Fibroblast of skin of back (primary cell): Measurements from ENCODE around the gene DISC1.
"Not testable (repeated sequence)": the region's sequence is repeated elsewhere in the genome, so short reads cannot be mapped to it uniquely, and the experiment has no call there.

Experiments used
- DNase-seq: peaks from one replicate; pipeline ENCODE4 v3.0.0-alpha.2; 2013

The DISC1 gene

DNA sequence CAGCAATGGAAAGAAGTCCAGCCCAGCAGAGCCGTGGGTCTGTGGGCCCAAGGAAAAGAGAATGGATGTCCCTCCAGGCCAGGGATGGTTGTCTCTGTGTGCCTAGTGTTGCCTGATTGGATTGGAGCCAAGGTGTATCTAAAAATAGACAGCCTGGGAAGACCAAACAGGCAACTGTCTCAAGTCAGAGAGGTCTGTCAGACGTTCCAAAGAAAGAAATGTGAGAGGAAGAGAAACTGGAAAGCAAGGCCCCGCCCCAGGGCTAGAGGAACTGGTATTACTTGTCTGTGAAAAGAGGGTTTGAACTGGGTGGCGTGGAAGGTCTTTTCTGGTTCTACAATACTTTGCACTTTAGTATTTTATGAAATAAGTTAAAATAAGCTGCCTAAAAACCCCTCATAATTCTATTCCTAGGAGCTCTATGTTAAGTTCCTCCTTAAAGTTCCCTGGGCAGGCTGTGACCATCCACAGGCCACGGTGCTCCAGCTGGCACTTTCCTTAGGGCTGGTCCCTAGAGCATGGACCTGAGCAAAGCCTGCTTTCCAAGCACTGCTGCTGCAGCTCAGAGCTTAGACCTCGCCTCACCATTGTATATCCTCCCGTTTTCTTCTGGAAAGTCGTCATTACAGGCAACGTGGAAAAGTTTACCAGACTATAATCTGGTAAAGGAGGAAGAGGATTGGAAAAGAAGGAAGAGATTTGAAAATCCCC is 151.6 kb downstream of the DISC1 start:
- peak; percentile 78 for DNase-seq

DNA sequence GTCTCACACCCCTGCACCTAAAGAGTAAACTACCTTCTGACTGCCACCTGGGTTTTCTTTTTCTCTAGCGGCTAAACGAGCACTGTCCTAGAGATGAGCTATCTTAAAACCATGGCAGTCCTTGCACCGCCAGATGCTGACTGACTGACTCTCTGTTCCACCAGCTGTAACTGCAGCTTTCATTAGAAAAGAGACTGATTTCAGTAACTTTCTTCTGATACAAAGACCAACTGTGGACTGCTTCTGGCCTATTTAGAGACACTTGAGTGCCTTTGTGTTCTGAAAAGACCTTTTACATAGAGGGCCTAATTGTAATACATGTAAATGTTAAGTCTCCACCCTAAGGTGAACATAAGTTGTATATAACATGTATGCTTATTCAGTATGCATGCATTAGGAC is 152.5 kb downstream of the DISC1 start:
- DNase-seq: no peak

DNA sequence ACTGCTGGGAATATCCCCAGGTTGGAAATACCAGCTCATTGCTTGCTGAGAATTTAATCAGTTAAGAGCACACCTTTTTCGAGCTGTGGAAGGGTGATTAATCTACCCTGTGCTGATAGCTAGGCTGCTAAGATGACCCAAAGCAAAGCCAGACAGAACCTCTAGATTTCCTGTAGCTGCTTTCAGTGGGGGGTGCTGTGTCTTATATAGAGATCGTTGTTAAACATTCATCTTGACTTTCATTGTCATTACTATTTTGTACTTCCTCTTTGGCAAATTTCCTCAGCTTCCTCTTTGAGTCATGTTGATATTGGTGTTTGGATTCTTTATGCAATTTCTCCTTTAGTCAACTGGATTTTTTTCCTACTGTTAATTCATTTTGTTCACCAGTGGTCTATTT is 155.3 kb downstream of the DISC1 start:
- DNase-seq: no peak

DNA sequence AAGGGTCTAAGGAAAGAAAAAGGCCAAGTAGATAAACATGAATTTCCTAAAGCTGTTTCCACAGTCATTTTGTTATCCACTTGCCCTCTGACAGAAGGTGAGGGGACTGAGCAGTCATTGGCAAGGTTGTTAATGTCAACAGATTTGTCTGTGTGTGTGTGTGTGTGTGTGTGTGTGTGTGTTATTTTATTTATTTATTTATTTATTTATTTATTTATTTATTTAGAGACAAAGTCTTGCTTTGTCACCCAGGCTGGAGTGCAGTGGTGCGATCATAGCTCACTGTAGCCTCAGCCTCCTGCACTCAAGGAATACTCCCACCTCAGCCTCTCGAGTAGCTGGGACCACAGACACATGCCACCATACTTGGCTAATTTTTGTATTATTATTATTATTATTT is 158.5 kb downstream of the DISC1 start:
- not testable (repeated sequence) for DNase-seq

DNA sequence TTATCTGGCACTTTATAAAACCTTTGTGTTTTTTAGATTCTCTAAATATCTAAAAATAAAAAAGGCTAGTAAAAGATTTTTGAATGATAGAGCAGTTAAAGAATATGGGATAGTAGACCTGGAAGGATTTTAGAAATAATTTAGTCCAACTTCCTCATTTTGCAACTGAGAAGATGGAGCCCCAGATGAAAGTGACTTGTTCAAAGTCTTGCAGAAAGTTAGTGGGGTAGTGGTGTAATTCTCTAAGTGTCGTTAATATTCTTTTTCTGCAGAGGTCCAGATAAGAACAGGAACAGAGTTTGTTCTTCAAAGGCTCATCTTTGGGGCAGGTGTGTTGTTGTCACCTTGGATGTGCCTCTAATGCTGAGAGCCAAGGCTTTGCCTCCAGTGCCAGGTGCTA is 159.5 kb downstream of the DISC1 start:
- DNase-seq: no peak

DNA sequence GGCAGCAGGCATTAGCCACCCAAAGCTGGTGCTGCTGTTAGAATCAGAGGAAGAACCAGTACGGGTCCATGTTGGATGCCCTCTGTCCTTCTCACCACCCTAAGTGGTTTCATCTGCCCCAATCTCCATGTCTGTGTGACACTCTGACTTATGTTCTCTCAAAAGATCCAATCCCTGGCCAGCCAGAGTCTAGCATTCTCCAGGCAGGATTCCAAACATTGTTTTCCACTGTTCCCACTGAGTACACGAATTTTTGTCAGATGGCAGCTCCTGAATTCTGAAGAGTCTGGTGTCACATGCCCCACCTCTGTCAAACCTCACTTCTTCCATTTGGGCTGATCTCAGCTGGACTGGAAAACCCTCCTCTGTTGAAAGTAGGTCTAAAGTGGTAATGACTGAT is 166.0 kb downstream of the DISC1 start:
- peak; percentile 43 for DNase-seq

DNA sequence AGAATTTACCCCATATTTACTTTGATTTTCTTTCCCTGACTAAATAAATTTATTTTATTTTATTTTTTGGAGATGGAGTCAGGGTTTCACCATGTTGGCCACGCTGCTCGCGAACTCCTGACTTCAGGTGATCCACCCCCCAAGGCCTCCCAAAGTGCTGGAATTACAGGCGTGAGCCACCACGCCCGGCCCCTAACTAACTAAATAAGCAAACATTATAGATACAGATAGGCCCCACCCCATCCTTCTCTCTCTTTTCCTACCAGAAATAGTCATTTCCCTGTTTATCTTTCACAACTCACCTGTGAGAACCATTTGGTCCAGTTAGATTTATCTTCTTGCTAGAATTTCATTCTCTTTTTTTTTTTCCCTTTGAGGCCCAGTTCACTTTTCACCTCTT is 167.3 kb downstream of the DISC1 start:
- DNase-seq: no peak

DNA sequence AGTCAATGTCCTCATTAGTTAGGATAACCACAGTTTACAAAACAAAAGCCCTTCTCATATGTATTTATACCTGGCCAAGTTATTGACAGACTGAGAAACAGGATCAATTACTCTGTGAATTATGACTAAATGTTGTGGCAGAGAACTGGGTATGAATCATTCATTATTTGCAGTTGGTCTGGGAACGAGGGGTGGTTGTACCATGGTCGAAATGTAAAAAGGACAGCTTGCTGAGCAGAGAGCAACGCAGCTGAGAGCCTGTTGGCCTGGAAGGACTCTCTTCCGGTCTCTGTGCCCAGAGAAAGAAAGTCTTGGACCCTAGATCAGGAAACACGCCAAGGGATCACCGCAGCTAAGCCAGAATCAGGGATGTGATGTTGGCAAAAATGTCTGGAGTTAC is 169.6 kb downstream of the DISC1 start:
- DNase-seq: no peak

DNA sequence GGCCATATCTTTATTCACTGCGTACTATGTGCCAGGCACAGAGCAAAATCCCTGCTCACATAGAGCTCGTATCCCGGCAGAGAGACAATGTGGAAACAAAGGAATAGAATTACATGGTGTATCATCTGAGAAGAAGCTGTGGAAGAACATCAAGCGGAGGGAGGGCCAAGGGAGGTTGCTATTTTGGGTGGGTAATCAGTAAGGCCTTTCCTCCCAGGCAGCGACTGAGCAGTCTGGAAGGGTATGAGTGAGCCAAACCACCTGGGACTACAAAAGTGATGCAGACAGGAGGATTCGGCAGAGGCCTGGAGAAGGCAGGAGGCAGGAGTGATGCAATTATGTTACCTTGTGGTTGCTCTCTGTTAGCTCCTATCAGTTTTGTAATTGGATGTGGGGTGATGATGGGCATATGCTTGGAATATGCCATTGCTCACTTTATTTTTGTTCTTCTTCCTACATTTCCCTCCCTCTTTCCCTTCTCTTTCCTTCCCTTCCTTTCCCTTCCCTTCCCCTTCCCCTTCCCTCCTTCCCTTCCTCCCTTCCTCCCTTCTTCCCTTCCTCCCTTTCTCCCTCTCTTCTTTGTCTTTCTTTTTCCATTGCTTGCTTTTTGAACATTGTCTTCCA is 172.9 kb downstream of the DISC1 start:
- DNase-seq: no peak

DNA sequence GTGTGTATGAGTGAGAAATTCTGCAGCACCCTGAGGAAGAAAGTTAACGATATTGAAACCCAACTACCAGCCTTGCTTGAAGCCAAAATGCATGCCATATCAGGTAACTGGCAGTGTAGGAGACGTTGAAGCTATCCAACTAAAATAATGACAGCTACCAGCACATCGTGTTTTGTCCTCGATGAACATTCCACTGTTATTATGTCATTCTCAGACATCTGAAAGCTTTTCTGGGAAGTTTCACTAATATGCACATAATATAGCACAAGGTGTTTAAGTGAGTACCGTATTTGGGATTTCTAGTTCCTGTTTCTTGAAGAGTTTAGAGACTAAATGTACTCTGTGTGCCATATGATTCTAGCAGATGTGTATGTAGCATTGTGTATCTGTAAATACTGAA is 173.5 kb downstream of the DISC1 start:
- DNase-seq: peak; percentile 75

DNA sequence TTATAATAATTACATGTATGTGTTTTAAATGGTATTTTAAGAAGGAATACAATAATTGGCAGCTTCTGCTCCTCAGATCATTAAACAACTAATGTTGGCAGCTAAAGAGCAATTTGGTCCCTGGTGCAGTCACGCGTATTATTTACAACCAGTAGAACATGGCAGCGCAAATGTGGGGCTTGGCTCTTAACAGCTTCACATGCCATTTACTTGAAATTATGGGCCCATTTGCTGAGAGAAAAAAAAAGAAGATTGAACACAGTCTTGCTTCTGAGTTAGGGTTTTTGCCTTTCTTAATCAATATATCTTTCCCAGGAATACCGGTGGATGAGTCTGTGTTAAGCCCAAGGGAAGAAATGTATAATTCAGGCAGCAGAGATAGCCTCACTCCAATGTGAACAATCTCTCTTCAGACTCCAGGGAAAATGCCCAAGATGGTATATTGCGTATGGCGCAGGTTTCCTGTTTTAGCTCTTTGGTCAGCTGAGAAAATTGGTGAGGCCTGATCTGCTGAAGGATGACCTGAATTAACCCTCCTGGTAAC is 174.5 kb downstream of the DISC1 start:
- DNase-seq: no peak

DNA sequence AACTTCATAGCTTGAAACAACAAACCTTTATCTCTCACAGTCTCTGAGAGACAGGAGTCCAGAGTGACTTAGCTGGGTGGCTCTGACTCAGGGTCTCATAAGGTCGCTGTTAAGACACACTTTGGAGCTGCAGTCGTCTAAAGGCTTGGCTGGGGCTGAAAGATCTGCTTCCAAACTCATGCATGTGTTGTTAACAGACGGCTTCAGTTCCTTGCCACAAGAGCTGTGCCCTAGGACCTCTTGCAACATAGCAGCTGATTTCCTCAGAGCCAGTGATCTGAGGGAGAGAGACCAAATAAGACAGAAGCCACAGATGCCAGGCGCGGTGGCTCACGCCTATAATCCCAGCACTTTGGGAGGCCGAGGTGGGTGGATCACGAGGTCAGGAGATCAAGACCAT is 176.8 kb downstream of the DISC1 start:
- DNase-seq: no peak

DNA sequence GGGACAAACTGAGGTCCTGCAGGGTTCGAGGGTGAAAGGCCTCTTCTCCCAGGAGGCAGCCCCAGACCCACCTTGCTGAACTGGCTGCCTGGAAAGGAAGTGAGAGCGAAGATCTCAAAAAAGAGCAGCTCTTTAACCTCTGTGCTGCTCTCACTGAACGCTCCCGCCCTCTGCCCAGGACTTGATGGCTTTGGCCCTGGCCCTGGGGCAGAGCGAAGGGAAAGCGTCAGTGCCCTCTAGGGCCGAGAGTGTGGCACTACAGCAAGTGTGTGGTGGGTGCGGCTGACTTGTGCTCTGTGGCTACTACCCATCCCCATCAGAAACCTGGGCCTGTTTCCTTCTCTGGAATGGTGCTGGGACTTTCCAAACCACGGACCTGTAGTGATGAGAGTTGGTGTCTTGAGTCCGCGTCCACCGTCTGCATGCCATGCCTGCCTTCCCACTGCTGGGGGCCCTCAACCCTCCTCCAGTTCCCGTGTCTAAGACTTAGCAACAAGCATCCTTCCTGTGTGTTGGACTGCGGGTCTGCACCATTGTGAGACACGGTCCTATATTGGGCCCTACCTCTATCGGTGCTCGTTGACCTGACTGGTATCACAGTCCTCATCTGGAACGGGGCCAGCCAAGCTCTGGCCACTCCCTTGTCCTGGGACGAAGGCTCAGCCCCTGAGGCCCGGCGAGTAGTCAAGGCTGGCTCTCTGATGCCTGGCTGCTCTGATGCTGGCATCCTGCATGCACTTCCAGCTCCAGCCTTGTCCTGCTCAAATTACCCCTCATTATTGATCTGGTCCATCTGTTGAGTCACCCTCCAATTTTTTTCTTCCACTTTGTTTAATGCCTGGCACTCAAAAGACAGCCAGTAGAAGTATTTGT is 180.3 kb downstream of the DISC1 start:
- peak; percentile 47 for DNase-seq

DNA sequence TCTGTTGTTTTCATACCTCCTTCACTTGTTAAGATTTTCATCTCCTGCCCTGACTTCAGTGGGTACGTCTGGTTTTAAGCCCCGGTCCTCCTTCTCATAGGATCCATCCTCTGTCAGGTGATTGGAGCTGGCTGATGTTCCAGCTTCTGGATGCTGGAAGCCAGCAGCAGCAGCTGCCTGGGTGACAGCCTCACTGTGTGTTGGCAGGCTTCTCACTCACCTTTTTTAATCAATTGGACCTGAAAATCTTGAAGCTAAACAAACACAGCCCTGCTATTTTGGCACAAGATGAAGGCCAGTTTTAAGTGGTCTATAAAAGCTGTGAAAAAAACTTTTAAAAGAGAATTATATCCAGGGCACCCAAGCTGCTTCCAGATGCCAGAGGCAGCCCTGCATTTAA is 181.0 kb downstream of the DISC1 start:
- no peak for DNase-seq

DNA sequence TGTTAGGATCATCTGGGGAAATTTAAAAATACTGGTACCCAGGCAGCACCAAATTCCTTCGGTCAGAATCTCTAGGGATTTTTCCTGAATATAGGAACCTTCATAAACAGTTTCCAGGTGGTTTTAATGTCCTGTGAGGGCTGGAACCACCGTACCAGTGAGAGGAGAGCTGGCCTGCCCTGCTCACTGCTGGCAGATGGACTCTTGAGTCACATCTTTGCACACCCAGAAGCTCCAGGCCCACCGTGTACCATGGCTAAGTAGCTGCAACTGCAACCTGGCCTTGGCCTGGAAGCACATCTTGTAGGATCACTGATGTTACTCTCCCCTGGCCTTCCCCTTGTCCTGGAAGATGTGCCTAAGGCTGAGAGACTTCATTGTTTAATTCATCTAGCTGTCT is 181.5 kb downstream of the DISC1 start:
- DNase-seq: no peak

DNA sequence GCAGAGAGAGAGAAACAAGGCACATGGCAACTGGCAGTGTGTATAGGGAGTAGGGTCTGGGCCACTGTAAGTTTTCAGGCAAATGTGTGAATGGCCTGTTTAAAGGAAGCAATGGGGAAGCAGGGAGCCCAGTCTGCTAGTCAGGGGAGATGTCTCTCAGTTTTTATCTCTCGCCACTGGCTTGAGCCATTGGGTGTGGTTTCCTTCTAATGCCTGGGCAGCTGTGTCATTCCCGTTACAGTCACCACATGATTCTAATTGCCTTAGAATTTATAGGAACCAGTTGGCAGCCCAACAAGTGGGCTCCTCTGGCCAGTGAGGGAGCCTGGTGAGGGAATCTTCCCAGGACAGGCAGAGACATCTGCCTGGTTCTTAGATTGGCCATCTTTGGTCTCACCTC is 182.4 kb downstream of the DISC1 start:
- peak; percentile 91 for DNase-seq

DNA sequence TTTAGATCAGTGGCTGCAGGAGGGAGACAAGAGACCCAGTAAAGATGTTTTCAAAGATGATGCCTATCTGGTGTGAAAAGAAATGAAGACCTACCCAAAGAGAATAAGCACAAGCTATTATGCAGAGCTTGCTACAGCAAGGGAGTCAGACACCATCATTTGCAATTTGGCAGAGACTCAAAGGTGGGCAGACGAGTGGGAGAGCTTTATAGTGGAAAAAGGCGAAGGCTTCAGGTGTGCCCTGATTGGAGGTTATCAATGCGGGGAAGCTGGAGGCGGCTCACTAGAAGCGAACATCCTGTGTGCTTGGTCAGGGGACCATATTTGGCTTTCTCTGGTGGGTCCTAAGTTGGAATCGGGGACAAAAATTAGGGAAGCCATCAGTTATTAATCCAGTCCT is 183.8 kb downstream of the DISC1 start:
- no peak for DNase-seq

DNA sequence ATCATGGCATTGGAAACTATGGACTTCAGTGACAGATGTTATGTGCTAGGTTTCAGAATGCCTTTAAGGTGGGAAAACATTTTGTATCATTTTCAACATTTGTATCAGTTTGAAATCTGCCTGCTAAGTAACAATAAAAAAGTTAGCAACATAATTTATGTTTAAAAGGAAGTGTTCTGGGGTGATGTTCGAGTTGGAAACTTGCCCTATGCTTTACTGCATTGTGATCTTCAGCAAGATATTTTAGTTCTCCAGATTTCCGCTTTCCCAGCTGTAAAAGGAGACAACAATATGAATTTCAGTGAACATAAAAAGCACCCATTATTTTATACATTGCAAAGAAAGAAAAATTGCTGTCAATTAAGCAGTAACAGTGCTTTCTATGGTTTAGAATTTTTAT is 187.4 kb downstream of the DISC1 start:
- no peak for DNase-seq

DNA sequence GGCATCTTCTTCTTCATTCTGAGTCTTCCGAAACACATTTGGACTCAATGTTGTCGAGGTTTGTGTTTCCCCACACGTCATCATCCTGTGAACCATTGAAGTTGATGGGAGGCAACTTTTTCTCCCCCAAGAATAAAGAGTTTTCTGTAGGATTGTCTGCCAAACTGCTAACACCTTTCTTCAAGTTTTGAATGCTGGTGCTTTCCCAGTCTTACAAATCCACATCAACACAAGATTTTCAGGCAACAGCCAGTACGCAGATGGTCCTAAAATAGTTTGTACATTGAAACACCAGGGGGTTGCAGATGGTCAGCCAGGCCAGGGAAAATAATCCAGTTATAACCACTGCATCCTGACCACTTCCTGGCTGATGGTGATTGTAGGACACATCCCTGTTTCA is 187.9 kb downstream of the DISC1 start:
- DNase-seq: no peak

DNA sequence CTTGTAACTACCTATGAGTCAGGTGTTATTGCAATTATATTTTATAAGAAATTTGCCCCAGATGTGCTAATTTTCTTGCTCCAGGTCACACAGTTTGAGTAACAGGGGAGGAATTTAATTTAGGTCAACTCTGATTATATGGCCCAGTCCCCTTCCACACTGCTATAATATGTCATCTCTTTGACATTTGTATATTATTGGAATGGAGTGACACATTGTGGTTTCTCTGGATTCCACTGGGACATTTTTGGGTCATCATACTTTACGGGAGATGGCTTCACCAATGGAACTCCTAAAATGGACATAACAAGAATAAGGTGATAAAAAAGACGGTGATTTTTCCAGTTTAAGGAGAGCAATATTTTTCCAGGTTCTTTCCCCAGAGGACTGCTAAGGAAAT is 191.2 kb downstream of the DISC1 start:
- peak; percentile 87 for DNase-seq

DNA sequence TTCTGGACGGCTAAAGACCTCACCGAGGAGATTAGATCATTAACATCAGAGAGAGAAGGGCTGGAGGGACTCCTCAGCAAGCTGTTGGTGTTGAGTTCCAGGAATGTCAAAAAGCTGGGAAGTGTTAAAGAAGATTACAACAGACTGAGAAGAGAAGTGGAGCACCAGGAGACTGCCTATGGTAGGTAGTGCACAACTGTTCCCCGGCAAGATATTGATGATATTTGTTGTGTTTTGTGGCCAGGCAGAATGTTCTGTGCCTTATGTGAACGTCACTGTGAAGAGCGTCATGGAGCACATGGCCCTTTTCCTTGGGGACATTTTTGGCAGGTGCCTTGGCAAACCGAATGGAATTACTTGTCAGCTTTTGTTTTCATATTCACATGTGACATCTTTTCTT is 191.7 kb downstream of the DISC1 start:
- no peak for DNase-seq

DNA sequence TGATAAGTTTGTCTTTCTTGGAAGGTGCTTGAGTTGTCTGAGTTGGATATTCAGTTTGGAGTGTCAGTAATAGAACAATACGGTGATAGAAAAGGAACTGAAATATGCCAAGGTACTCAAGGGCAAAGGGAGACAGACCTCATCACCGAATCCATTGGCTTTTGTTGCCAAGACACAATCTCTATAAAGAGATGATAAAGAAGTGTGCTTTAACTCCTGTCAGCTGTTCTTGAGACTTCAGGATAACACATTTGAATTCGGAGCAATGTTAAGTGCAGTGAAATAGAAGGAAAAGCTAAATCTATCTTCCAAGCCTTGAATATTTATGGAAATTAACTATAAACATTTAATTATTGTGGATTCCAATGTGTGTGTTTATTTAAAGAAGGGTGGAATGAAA is 194.7 kb downstream of the DISC1 start:
- no peak for DNase-seq

DNA sequence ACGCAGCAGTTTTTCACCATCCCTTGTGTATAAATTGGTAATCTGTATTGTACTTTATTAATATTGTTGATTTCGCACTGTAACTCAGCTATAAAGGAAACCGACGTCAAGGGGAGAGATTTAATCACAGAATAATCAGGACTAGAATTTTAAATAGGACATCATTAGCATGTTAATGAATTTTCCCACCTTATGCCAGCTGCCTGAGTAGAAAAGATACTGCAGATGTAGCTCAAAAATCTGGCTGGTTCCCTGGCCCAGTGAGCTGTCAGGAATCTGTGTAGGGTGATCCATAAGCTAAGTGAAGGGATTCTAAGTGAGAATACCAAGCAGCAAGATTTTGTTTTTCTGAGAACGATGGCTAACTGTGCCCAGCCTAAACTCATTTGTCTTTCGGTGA is 195.5 kb downstream of the DISC1 start:
- DNase-seq: no peak

DNA sequence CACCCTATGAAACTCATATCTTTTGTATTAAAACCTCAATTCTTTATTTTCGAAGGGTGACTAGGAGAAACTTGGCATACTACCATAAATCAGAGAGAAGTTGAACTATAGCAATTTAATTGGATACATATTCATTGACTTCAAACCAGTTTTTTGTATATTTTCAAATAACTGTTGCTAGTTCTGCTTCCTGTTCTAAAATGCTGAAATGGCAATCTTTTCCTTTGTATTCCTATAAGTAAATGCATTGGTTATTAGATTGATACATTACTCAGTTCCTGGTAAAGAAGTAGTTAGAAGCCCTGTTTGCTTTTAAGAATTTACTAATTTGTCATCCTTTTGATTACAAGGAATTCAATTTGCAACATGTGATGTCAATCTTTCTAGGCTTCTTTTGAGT is 200.0 kb downstream of the DISC1 start:
- DNase-seq: no peak
